A673 (cell line): Measurements from ENCODE around the gene SLC46A1. TPM values are rescaled to one million over a fixed set of nuclear protein-coding genes. Genes with fewer than 3 reads are reported as not detected.

ENCODE experiments used
- BruUV-seq: library from RNA; stranded (reverse); fragments of 400-500 nt; replicated peaks from 2 replicates; lab custom pipeline; 2021; lab: Mats Ljungman, UMichigan
- CTCF ChIA-PET: fragments of 300-600 bp; sonication (Branson Sonifier 250); formaldehyde crosslinking; loops from one replicate; lab custom pipeline; 2022; ENCODE audit warnings: antibody characterized with exemption; lab: Charles Lee
- POLR2A ChIA-PET: fragments of 300-600 bp; sonication (Branson Sonifier 250); formaldehyde crosslinking; loops from one replicate; lab custom pipeline; 2022; ENCODE audit warnings: antibody characterized with exemption; ENCODE audit not compliant: low non-redundant PET; lab: Charles Lee
- DNase-seq: peaks from one replicate; pipeline ENCODE4 v3.0.0-alpha.2; 2015; ENCODE audit warnings: low spot score
- H3K27ac ChIP-seq: fragments of 200-600 bp; sonication (generic); 2 replicates; pipeline ENCODE4 v1.5.1; 2016; ENCODE audit warnings: mixed run types, low read depth, mild to moderate bottlenecking, mixed read lengths, antibody characterized with exemption, low read length; ENCODE audit not compliant: poor library complexity, severe bottlenecking
- H3K27me3 ChIP-seq: fragments of 200-600 bp; sonication (generic); replicated peaks from 2 replicates; pipeline ENCODE4 v1.6.1; 2017; ENCODE audit warnings: mixed run types, low read depth, mild to moderate bottlenecking, mixed read lengths, antibody characterized with exemption, low read length; ENCODE audit not compliant: insufficient read depth, poor library complexity
- H3K36me3 ChIP-seq: fragments of 200-600 bp; sonication (generic); 2 replicates; pipeline ENCODE4 v1.6.1; 2016; ENCODE audit warnings: mixed run types, mild to moderate bottlenecking, mixed read lengths, antibody characterized with exemption, low read length; ENCODE audit not compliant: insufficient read depth, poor library complexity, severe bottlenecking
- H3K4me1 ChIP-seq: fragments of 200-600 bp; sonication (generic); 2 replicates; pipeline ENCODE4 v1.6.1; 2017; ENCODE audit warnings: mixed run types, mild to moderate bottlenecking, mixed read lengths, antibody characterized with exemption, low read length; ENCODE audit not compliant: insufficient read depth, poor library complexity, severe bottlenecking
- H3K4me3 ChIP-seq: fragments of 200-600 bp; sonication (generic); 2 replicates; pipeline ENCODE4 v1.5.1; 2016; ENCODE audit warnings: low read depth, mixed run types, mild to moderate bottlenecking, mixed read lengths, low read length; ENCODE audit not compliant: poor library complexity, severe bottlenecking
- H3K9me3 ChIP-seq: fragments of 200-600 bp; sonication (generic); 2 replicates; pipeline ENCODE4 v1.6.1; 2016; ENCODE audit warnings: mixed run types, low read depth, mild to moderate bottlenecking, mixed read lengths, antibody characterized with exemption, low read length; ENCODE audit not compliant: poor library complexity, severe bottlenecking
- EZH2 ChIP-seq: fragments of 200-600 bp; sonication (generic); IDR thresholded peaks from 2 replicates; pipeline ENCODE4 v1.6.1; 2017; ENCODE audit warnings: borderline replicate concordance, low read depth, mild to moderate bottlenecking, mixed read lengths, antibody characterized with exemption, low read length; ENCODE audit not compliant: poor library complexity, severe bottlenecking
- intact Hi-C: fragments of 100-400 bp; cut with micrococcal nuclease; formaldehyde crosslinking; loops from one replicate; pipeline ENCODE4 v1.10.0; 2022; ENCODE audit not compliant: unreplicated experiment
- total RNA-seq: library from RNA; stranded (reverse); gene quantifications from 2 replicates; pipeline ENCODE4 v1.2.3, GENCODE V29; 2021
- TF ChIP-seq, protein P1 (sequence below): fragments of 300-800, 200-600 bp; sonication (generic); conservative IDR thresholded peaks from 2 replicates; pipeline ENCODE4 v1.5.1; 2017; ENCODE audit warnings: low read depth, mild to moderate bottlenecking, antibody characterized with exemption, low read length, moderate library complexity, mixed read lengths

The SLC46A1 gene
- total RNA-seq, 1 experiment from 2014 or later = 4.4 TPM

DNA sequence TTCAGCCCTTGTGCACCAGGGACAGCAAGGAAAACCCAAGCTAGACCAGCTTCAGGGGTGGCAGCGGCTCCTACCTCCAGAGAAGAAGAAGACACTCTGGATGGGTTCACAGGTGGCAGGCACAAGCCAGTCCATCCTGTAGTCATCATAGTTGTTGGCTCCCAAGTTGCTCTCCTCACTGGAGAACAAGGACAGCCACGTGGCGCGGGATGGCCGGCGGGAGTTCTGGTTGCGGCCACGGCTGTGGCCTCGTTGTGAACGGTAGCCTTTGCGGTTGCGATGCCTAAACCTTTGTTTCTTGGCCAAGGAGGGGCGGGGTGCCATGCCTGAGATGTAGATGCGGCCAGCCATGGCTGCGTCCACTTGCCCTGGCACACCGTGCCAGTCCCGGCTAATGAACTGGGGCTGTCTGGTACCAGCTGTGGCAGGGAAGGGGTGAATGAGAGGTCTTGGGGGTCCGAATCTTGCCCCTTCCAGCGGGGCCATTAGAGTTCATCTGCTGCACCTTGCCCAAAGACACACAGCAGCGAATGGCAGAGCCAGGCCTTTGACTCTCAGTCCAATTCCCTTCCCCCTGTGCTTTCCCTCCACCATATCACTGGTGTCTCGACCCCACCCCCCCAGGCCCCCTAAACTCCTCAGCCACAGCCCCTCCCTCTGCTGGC is 38.2 kb downstream of the SLC46A1 start:
- intact Hi-C loops = no loop called here
- H3K36me3 ChIP-seq = peaks cover 3% of the 10 kb centered on the region
- H3K27ac ChIP-seq = no peak overlapping the region
- H3K9me3 ChIP-seq = no peaks in the 10 kb centered on the region
- no peak overlapping the region for H3K4me3 ChIP-seq
- DNase-seq = no peak
- H3K27me3 ChIP-seq = no peaks in the 10 kb centered on the region
- TF ChIP-seq, protein P1, sequence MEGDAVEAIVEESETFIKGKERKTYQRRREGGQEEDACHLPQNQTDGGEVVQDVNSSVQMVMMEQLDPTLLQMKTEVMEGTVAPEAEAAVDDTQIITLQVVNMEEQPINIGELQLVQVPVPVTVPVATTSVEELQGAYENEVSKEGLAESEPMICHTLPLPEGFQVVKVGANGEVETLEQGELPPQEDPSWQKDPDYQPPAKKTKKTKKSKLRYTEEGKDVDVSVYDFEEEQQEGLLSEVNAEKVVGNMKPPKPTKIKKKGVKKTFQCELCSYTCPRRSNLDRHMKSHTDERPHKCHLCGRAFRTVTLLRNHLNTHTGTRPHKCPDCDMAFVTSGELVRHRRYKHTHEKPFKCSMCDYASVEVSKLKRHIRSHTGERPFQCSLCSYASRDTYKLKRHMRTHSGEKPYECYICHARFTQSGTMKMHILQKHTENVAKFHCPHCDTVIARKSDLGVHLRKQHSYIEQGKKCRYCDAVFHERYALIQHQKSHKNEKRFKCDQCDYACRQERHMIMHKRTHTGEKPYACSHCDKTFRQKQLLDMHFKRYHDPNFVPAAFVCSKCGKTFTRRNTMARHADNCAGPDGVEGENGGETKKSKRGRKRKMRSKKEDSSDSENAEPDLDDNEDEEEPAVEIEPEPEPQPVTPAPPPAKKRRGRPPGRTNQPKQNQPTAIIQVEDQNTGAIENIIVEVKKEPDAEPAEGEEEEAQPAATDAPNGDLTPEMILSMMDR = no peak
- no peak for TF ChIP-seq EZH2
- POLR2A ChIA-PET = no interaction called here
- peaks cover 11% of the 10 kb centered on the region for H3K4me1 ChIP-seq
- no TSS peak for BruUV-seq
- CTCF ChIA-PET = no interaction called here

DNA sequence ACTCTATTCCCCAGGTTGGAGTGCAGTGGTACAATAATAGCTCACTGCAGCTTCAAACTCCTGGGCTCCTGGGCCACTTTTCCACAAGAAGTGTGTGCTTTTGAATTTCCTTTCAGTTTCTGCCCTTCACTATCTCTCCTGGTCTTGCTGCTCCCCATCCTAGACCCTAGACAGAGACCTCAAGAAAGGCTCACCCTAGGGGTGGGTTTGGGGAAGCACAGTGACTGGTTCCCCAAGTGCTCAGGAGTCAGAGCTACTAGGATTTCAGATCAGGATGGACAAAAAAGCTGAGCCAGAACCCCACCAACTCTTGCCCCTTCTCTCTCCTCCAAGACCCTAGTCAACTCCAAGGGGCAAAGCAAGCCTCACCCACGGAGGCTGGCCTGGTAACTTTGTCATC is 39.4 kb downstream of the SLC46A1 start:
- TF ChIP-seq EZH2 = no peak
- TF ChIP-seq, protein P1 = no peak
- intact Hi-C loops = no loop called here
- no peak overlapping the region for H3K27ac ChIP-seq
- BruUV-seq = no TSS peak
- ChIA-PET POLR2A (no interaction called here), CTCF (no interaction called here)
- peaks cover 10% of the 10 kb centered on the region for H3K4me1 ChIP-seq
- no peak for DNase-seq
- H3K9me3 ChIP-seq = no peaks in the 10 kb centered on the region
- peaks cover 8% of the 10 kb centered on the region for H3K36me3 ChIP-seq
- no peaks in the 10 kb centered on the region for H3K27me3 ChIP-seq
- H3K4me3 ChIP-seq = no peak overlapping the region

DNA sequence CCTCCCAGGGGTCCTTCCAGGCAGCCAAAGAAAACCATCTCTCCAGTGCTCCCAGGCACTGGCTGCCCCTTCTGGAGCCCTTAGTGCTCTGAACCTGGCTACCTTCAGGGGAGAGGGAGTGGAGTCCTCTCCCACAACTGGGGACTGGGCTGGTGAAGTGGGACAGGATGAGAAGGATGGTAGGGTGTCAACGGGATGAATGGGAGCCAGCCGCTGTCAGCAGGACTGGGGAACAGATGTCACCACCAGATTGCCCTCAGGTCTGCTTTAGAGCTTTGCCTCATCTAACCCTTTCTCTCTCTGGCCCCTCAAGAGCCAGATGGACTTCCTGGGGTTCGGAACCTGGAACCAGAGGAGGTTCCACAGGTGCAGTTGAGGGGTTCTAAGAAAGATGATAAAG is 40.5 kb downstream of the SLC46A1 start:
- no TSS peak for BruUV-seq
- intact Hi-C loops = no loop called here
- CTCF ChIA-PET = no interaction called here
- POLR2A ChIA-PET = no interaction called here
- H3K4me3 ChIP-seq = no peak overlapping the region
- no peak for TF ChIP-seq EZH2
- TF ChIP-seq, protein P1 = no peak
- H3K27me3 ChIP-seq = no peaks in the 10 kb centered on the region
- peaks cover 20% of the 10 kb centered on the region for H3K36me3 ChIP-seq
- no peaks in the 10 kb centered on the region for H3K9me3 ChIP-seq
- no peak for DNase-seq
- no peak overlapping the region for H3K27ac ChIP-seq
- H3K4me1 ChIP-seq = peaks cover 3% of the 10 kb centered on the region
